RWPE1 (cell line): ENCODE data around the gene PDP2.

Experiments used
- CTCF ChIA-PET: fragments of 350-600 bp; sonication (Branson Sonifier 250); formaldehyde crosslinking; extraction: SDS; loops from one replicate; lab custom pipeline; 2021; lab: Yijun Ruan, JAX
- POLR2A ChIA-PET: fragments of 400-600 bp; formaldehyde crosslinking; extraction: SDS; loops from one replicate; lab custom pipeline; 2020; ENCODE audit warnings: antibody characterized with exemption; ENCODE audit not compliant: low non-redundant PET; lab: Yijun Ruan, JAX
- DNase-seq: peaks from one replicate; pipeline ENCODE4 v3.0.0; 2012; ENCODE audit warnings: low spot score
- H3K27ac ChIP-seq: fragments of 450-650 bp; 2 replicates; pipeline ENCODE4 v1.5.1; 2017
- CTCF ChIP-seq: fragments of 450-650 bp; conservative IDR thresholded peaks from 2 replicates; pipeline ENCODE4 v1.5.1; 2017; ENCODE audit warnings: low read depth, mild to moderate bottlenecking

Gene PDP2

GRCh38 chr16:66911801-66912200 lies 31.5 kb downstream of the PDP2 start:
- CTCF ChIA-PET, result interaction anchor here (0.6 to 3.7 kb wide), 3 partner anchors 17 to 997 kb away, joined by 4 to 22 read pairs (median 4); no protein-coding TSS in a partner anchor
- no peak for DNase-seq
- no peak for TF ChIP-seq CTCF
- no peak overlapping the region for H3K27ac ChIP-seq
- POLR2A ChIA-PET, result no interaction called here

GRCh38 chr16:66913081-66913480 lies 32.8 kb downstream of the PDP2 start:
- no peak overlapping the region for H3K27ac ChIP-seq
- ChIA-PET POLR2A (no interaction called here), CTCF (interaction anchor here (1.4 kb wide), 1 partner anchor 17 kb away, joined by 6 read pairs; no protein-coding TSS in a partner anchor)
- no peak for DNase-seq
- TF ChIP-seq CTCF, result no peak

- POLR2A ChIA-PET, result no interaction called here
- TF ChIP-seq CTCF, result no peak
- DNase-seq, result no peak
- no peak overlapping the region for H3K27ac ChIP-seq
- CTCF ChIA-PET, result interaction anchor here (1.4 kb wide), 1 partner anchor 18 kb away, joined by 6 read pairs; no protein-coding TSS in a partner anchor
Measured at GRCh38 chr16:66913711-66914110, 33.4 kb downstream of the PDP2 start.

GRCh38 chr16:66914541-66914940 lies 34.2 kb downstream of the PDP2 start:
- ChIA-PET CTCF (no interaction called here), POLR2A (no interaction called here)
- no peak for DNase-seq
- no peak overlapping the region for H3K27ac ChIP-seq
- no peak for TF ChIP-seq CTCF

GRCh38 chr16:66915041-66915440 lies 34.7 kb downstream of the PDP2 start:
- no peak overlapping the region for H3K27ac ChIP-seq
- POLR2A ChIA-PET, result no interaction called here
- CTCF ChIA-PET, result interaction anchor here (0.5 to 0.6 kb wide), 2 partner anchors 24 to 30 kb away, joined by 3 read pairs; no protein-coding TSS in a partner anchor
- TF ChIP-seq CTCF, result no peak
- no peak for DNase-seq

- ChIA-PET CTCF (interaction anchor here (0.6 kb wide), 1 partner anchor 149 kb away, joined by 4 read pairs; no protein-coding TSS in a partner anchor), POLR2A (no interaction called here)
- no peak overlapping the region for H3K27ac ChIP-seq
- no peak for TF ChIP-seq CTCF
- DNase-seq, result no peak
Measured at GRCh38 chr16:66916518-66916917, 36.2 kb downstream of the PDP2 start.
